Endodermal cell (in vitro differentiated cells): Measurements from ENCODE around the gene GPR171. TPM values are rescaled to one million over a fixed set of nuclear protein-coding genes. Genes with fewer than 3 reads are reported as not detected.
"Not testable (repeated sequence)": the region's sequence is repeated elsewhere in the genome, so short reads cannot be mapped to it uniquely, and the experiment has no call there.

ENCODE experiments used
- DNase-seq: peaks from one replicate; pipeline ENCODE4 v3.0.0-alpha.2; 2017
- H3K27ac ChIP-seq: 2 replicates; pipeline ENCODE4 v1.5.1; 2013; ENCODE audit warnings: mild to moderate bottlenecking, low read depth, low read length, moderate library complexity
- H3K27me3 ChIP-seq: 2 replicates; pipeline ENCODE4 v1.6.1; 2013; ENCODE audit warnings: mild to moderate bottlenecking, low read length, moderate library complexity; ENCODE audit not compliant: insufficient read depth, control insufficient read depth, poor library complexity, severe bottlenecking
- H3K36me3 ChIP-seq: 2 replicates; pipeline ENCODE4 v1.7.0; 2013; ENCODE audit warnings: mild to moderate bottlenecking, low read length, moderate library complexity; ENCODE audit not compliant: control insufficient read depth, insufficient read depth
- H3K4me1 ChIP-seq: one replicate; pipeline ENCODE4 v1.7.0; 2013; ENCODE audit warnings: low read length; ENCODE audit not compliant: control insufficient read depth, insufficient read depth
- H3K4me3 ChIP-seq: 2 replicates; pipeline ENCODE4 v1.5.1; 2013; ENCODE audit warnings: mild to moderate bottlenecking, low read length, moderate library complexity
- H3K9ac ChIP-seq: 2 replicates; pipeline ENCODE4 v1.6.1; 2013; ENCODE audit warnings: mild to moderate bottlenecking, low read length, moderate library complexity; ENCODE audit not compliant: poor library complexity, severe bottlenecking; ENCODE audit errors: extremely low read depth
- H3K9me3 ChIP-seq: 2 replicates; pipeline ENCODE4 v1.6.1; 2013; ENCODE audit warnings: mild to moderate bottlenecking, low read length, moderate library complexity; ENCODE audit not compliant: control insufficient read depth
- H3K27ac Mint-ChIP-seq: 2 replicates; pipeline ENCODE4 v1.8.0; 2020; ENCODE audit warnings: mixed read lengths
- H3K27me3 Mint-ChIP-seq: 2 replicates; pipeline ENCODE4 v1.8.0; 2021; ENCODE audit warnings: mild to moderate bottlenecking, mixed read lengths; ENCODE audit not compliant: insufficient read depth
- H3K36me3 Mint-ChIP-seq: 2 replicates; pipeline ENCODE4 v1.8.0; 2020; ENCODE audit warnings: low read depth, mixed read lengths
- H3K4me1 Mint-ChIP-seq: 2 replicates; pipeline ENCODE4 v1.8.0; 2020; ENCODE audit warnings: mixed read lengths
- H3K4me3 Mint-ChIP-seq: 2 replicates; pipeline ENCODE4 v1.8.0; 2020; ENCODE audit warnings: mild to moderate bottlenecking, moderate library complexity, mixed read lengths
- H3K9me3 Mint-ChIP-seq: 2 replicates; pipeline ENCODE4 v1.8.0; 2020; ENCODE audit warnings: mild to moderate bottlenecking, mixed read lengths
- CTCF ChIP-seq: fragments of 200-600 bp; sonication (generic); conservative IDR thresholded peaks from 2 replicates; pipeline ENCODE4 v1.5.0; 2021; ENCODE audit warnings: antibody characterized with exemption, mild to moderate bottlenecking
- WGBS, 2 experiments: methylation state at CpG; one replicate each; pipeline versions ENCODE4 v1.1.5 to v1.1.7; 2013; ENCODE audit warnings: missing lambda C conversion rate in 2 of 2, mixed read lengths in 1 of 2; ENCODE audit not compliant: insufficient coverage in 1 of 2, insufficient read length in 1 of 2; 5-methylcytosine and 5-hydroxymethylcytosine counted together
- total RNA-seq, 2 donors: library from RNA; stranded (reverse); fragmentation: NEBNext Ultra II Directional in 1 of 2; extraction: Animal tissue kit (Norgen Biotek cat#: 25700) in 1 of 2; gene quantifications; 2 replicates in 1 of 2; 3 replicates in 1 of 2; pipeline ENCODE4 v1.2.1, GENCODE V29; 2021

The GPR171 gene
- total RNA-seq, 2 donors from 2014 or later, result not detected

GRCh38 chr3:151236316-151236715 is 33.3 kb upstream of the GPR171 start:
- TF ChIP-seq CTCF, result no peak

GRCh38 chr3:151234825-151235224 is 31.8 kb upstream of the GPR171 start:
- Mint-ChIP-seq H3K4me1 (peaks cover 8% of the 10 kb centered on the region), H3K27ac (no peak overlapping the region), H3K27me3 (no peaks in the 10 kb centered on the region), H3K4me3 (no peak overlapping the region), H3K9me3 (no peaks in the 10 kb centered on the region), H3K36me3 (peaks cover 8% of the 10 kb centered on the region)
- TF ChIP-seq CTCF, result no peak
- Histone ChIP-seq H3K4me3 (no peak overlapping the region), H3K9me3 (peaks cover 3% of the 10 kb centered on the region), H3K27ac (no peak overlapping the region), H3K4me1 (no peaks in the 10 kb centered on the region), H3K9ac (no peak overlapping the region), H3K27me3 (no peaks in the 10 kb centered on the region), H3K36me3 (no peaks in the 10 kb centered on the region)
- no peak for DNase-seq
- WGBS, 2 experiments, result 80 to 96% methylated on average over 1 to 6 of the region's 6 CpGs

More at GRCh38 chr3:151236316-151236715, 33.3 kb upstream of the GPR171 start:
- Histone ChIP-seq H3K27me3 (no peaks in the 10 kb centered on the region), H3K4me1 (no peaks in the 10 kb centered on the region), H3K36me3 (peaks cover 3% of the 10 kb centered on the region), H3K4me3 (no peak overlapping the region), H3K9ac (no peak overlapping the region), H3K9me3 (peaks cover 3% of the 10 kb centered on the region), H3K27ac (no peak overlapping the region)
- DNase-seq, result no peak
- 90 to 94% methylated on average over 2 of the region's 2 CpGs for WGBS, 2 experiments
- Mint-ChIP-seq H3K36me3 (peaks cover 9% of the 10 kb centered on the region), H3K9me3 (peaks cover 1% of the 10 kb centered on the region), H3K4me3 (no peak overlapping the region), H3K27me3 (no peaks in the 10 kb centered on the region), H3K4me1 (peaks cover 6% of the 10 kb centered on the region), H3K27ac (no peak overlapping the region)

- Mint-ChIP-seq H3K36me3 (peaks cover 8% of the 10 kb centered on the region), H3K4me3 (no peak overlapping the region), H3K27me3 (no peaks in the 10 kb centered on the region), H3K4me1 (peaks cover 16% of the 10 kb centered on the region), H3K9me3 (no peaks in the 10 kb centered on the region), H3K27ac (no peak overlapping the region)
- Histone ChIP-seq H3K9me3 (peaks cover 3% of the 10 kb centered on the region), H3K36me3 (no peaks in the 10 kb centered on the region), H3K4me3 (no peak overlapping the region), H3K9ac (no peak overlapping the region), H3K4me1 (peaks cover 3% of the 10 kb centered on the region), H3K27me3 (no peaks in the 10 kb centered on the region), H3K27ac (no peak overlapping the region)
- TF ChIP-seq CTCF, result no peak
- DNase-seq, result no peak
- 80 to 92% methylated on average over 4 of the region's 4 CpGs for WGBS, 2 experiments
Measured at GRCh38 chr3:151232991-151233390, 30.0 kb upstream of the GPR171 start.

- not testable (repeated sequence) for H3K9me3 ChIP-seq, H3K36me3 ChIP-seq, H3K4me3 Mint-ChIP-seq, H3K27ac ChIP-seq, H3K27ac Mint-ChIP-seq, H3K9me3 Mint-ChIP-seq, H3K9ac ChIP-seq, H3K27me3 ChIP-seq, DNase-seq, H3K27me3 Mint-ChIP-seq, H3K36me3 Mint-ChIP-seq, H3K4me1 ChIP-seq, H3K4me3 ChIP-seq
- peaks cover 21% of the 10 kb centered on the region for H3K4me1 Mint-ChIP-seq
Measured at GRCh38 chr3:151232403-151232802, 29.4 kb upstream of the GPR171 start.
